Measurements from ENCODE around the gene USP37. TPM values are rescaled to one million over a fixed set of nuclear protein-coding genes. Genes with fewer than 3 reads are reported as not detected.
"Not testable (repeated sequence)": the region's sequence is repeated elsewhere in the genome, so short reads cannot be mapped to it uniquely, and the experiment has no call there.

Gene USP37
- total and polyA plus RNA-seq, 2 of the 13 experiments (the other 11 are each of a cell fraction or from before 2014, with no cell fraction given): 6.5 to 30.6 TPM

DNA sequence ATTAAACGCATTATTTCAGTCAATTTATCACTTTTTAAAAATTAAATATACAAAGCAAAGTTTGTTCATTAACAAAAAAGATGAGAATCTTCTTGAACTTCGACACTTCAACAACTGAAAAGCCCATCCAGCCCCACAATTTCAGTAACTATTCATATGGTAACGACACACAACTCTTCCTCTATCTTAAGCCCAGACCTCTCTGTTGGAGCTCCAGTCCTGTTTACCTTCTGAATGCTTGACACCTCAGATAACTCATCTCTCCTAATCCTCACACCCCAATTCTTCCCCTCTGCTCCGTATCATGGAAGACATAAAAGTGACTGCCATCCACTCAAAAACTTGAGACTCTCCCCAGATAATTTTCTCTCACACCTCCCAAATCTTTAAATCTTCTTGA is 12.6 kb downstream of the USP37 start:
- Histone ChIP-seq H3K9me3 (ENCODE audit: low read length) (no peaks in the 10 kb centered on the region), H4K20me1 (ENCODE audit: insufficient read depth, low read length) (no peaks in the 10 kb centered on the region; the same call in 1 of the 2 replicates), H3K79me2 (ENCODE audit: insufficient read depth, low read length) (peaks cover 4% of the 10 kb centered on the region), H3K4me2 (ENCODE audit: low read depth, low read length) (no peak overlapping the region), H3K27me3 (ENCODE audit: control insufficient read depth in 1 of 2, insufficient read depth in 2 of 2, low read length in 2 of 2) (no peaks in the 10 kb centered on the region), H3K9ac (ENCODE audit: insufficient read depth, low read depth, low read length) (no peak overlapping the region), H3K36me3 (replicated peaks in 1 of 2; ENCODE audit: control insufficient read depth in 1 of 2, insufficient read depth in 2 of 2, low read length in 2 of 2) (peaks cover 14 to 81% of the 10 kb centered on the region in 2 experiments), H2AFZ (ENCODE audit: low read length) (no peak overlapping the region), H3K27ac (ENCODE audit: extremely low read length, insufficient read depth, low read length) (no peak overlapping the region), H3K4me1 (ENCODE audit: insufficient read depth, low read length) (0 out of 2 replicates have a peak, but pooled peaks cover 6% of the 10 kb centered on the region), H3K4me3 (replicated peaks in 1 of 3; ENCODE audit: insufficient read depth in 1 of 3, low read depth in 2 of 3, low read length in 3 of 3) (no peak overlapping the region)
- FAIRE-seq (no peak), ATAC-seq (no peak), DNase-seq (ENCODE audit: low spot score) (no peak)
- 99% methylated on average over 4 of the region's 4 CpGs for WGBS (ENCODE audit: low lambda C conversion rate)
- TF ChIP-seq ETV6 (CRISPR knock-in tag; conservative IDR thresholded peaks at IDR 0.05): no peak
- TF ChIP-seq GPN1 (CRISPR knock-in tag; IDR thresholded peaks at IDR 0.05; ENCODE audit: borderline replicate concordance): no peak
- no peak for TF ChIP-seq SAFB2 (CRISPR knock-in tag; IDR thresholded peaks at IDR 0.05; ENCODE audit: borderline replicate concordance, low read depth)
- TF ChIP-seq REPIN1 (CRISPR knock-in tag; IDR thresholded peaks at IDR 0.05; ENCODE audit: borderline replicate concordance, low read depth): no peak
- TF ChIP-seq ARID4A (CRISPR knock-in tag; IDR thresholded peaks at IDR 0.05; ENCODE audit: borderline replicate concordance): no peak
- TF ChIP-seq RARA (CRISPR knock-in tag; IDR thresholded peaks at IDR 0.05): no peak
- TF ChIP-seq, protein P1, sequence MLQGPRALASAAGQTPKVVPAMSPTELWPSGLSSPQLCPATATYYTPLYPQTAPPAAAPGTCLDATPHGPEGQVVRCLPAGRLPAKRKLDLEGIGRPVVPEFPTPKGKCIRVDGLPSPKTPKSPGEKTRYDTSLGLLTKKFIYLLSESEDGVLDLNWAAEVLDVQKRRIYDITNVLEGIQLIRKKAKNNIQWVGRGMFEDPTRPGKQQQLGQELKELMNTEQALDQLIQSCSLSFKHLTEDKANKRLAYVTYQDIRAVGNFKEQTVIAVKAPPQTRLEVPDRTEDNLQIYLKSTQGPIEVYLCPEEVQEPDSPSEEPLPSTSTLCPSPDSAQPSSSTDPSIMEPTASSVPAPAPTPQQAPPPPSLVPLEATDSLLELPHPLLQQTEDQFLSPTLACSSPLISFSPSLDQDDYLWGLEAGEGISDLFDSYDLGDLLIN (CRISPR knock-in tag; IDR thresholded peaks at IDR 0.05; ENCODE audit: borderline replicate concordance): no peak
- no peak for TF ChIP-seq MBNL3 (CRISPR knock-in tag; conservative IDR thresholded peaks at IDR 0.05)
- intact Hi-C loops (cut with micrococcal nuclease; ENCODE audit: unreplicated experiment): no loop called here
- no TSS peak for BruUV-seq (replicated peaks)
- in situ Hi-C loops (cut with HindIII; ENCODE audit: extremely low pct_ligation_motif_present, low pct_unique_long_range_greater_than_20kb): no loop called here
- ChIA-PET POLR2A (no interaction called here), CTCF (ENCODE audit: low intra/inter-chr PET ratio, low total read pairs) (no interaction called here)

DNA sequence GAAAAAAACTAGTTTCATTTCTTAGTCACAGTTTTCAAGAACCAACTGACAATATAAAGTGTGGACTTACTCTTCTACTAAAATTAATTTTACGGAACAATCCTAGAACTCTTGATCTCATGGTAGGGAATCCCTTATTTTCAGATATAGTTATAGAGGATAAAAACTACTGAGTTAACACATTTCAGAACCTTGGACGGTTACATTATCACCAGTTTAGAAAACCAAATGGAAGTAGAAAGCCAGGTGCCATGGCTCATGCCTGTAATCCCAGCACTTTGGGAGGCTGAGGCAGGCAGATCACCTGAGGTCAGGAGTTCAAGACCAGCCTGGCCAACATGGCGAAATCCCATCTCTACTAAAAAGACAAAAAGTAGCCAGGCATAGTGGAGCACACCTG is 13.9 kb downstream of the USP37 start:
- CTCF ChIA-PET (ENCODE audit: low intra/inter-chr PET ratio, low total read pairs); BruUV-seq (replicated peaks): not testable (repeated sequence)

More for the DNA sequence above, 13.9 kb downstream of the USP37 start:
- H3K27me3 ChIP-seq (ENCODE audit: control insufficient read depth in 1 of 2, insufficient read depth in 2 of 2, low read length in 2 of 2); H3K27ac ChIP-seq (ENCODE audit: extremely low read length, insufficient read depth, low read length); POLR2A ChIA-PET; H2AFZ ChIP-seq (ENCODE audit: low read length); DNase-seq (ENCODE audit: low spot score); ATAC-seq; H3K79me2 ChIP-seq (ENCODE audit: insufficient read depth, low read length); H4K20me1 ChIP-seq (ENCODE audit: insufficient read depth, low read length); H3K4me2 ChIP-seq (ENCODE audit: low read depth, low read length); H3K4me1 ChIP-seq (ENCODE audit: insufficient read depth, low read length); H3K9me3 ChIP-seq (ENCODE audit: low read length); H3K9ac ChIP-seq (ENCODE audit: insufficient read depth, low read depth, low read length); intact Hi-C loops (cut with micrococcal nuclease; ENCODE audit: unreplicated experiment); H3K4me3 ChIP-seq (replicated peaks in 1 of 3; ENCODE audit: insufficient read depth in 1 of 3, low read depth in 2 of 3, low read length in 3 of 3); FAIRE-seq; in situ Hi-C loops (cut with HindIII; ENCODE audit: extremely low pct_ligation_motif_present, low pct_unique_long_range_greater_than_20kb): not testable (repeated sequence)
- peaks cover 12 to 77% of the 10 kb centered on the region in 2 experiments for H3K36me3 ChIP-seq (replicated peaks in 1 of 2; ENCODE audit: control insufficient read depth in 1 of 2, insufficient read depth in 2 of 2, low read length in 2 of 2)
- WGBS (ENCODE audit: low lambda C conversion rate): 96% methylated on average over 3 of the region's 3 CpGs

All from HepG2 (cell line).